Inflammatory macrophage (primary cell): ENCODE data around the gene ZFYVE28.

Experiments
- DNase-seq, 2 donors: peaks; one replicate each; pipeline ENCODE4 v3.0.0-alpha.2; 2020 to 2022

Gene ZFYVE28

DNA sequence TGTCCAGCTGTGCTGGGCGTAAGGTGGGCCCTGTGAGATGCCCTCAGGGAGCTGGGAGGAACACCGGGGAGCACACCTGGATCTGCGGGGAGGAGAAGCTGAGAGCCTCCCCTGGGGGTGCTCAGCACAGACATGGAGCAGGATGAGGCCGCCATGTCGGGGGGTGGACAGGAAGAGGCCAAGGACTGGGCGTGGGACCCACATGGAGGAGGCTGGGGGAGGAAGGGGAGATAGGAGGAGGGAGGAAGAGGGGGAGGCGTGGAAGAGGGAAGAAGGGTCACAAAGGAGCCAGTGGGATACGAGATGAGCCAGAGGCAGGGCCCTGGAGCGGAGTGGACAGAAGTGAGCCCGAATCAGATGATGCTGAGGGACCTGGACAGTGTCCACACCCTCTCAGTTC lies 66.3 kb downstream of the ZFYVE28 start:
- no peak for DNase-seq

DNA sequence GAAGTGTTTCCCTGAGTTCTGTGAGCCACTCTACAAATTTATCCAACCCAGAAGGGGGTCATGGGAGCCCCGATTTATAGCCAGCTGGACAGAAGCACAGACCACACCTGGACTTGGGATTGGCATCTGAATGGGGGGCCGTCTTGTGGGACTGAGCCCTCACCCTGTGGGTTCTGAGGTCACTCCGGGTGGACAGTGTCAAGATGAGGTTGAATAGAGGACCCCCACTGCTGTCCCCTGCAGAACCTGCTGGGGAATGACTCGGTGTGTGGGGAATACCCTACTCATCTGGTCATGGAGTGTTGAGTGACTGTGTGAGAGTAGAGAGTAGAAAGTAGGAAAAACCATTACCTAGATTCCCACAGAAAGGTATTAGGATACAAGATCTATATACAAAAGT lies 67.5 kb downstream of the ZFYVE28 start:
- DNase-seq: no peak

DNA sequence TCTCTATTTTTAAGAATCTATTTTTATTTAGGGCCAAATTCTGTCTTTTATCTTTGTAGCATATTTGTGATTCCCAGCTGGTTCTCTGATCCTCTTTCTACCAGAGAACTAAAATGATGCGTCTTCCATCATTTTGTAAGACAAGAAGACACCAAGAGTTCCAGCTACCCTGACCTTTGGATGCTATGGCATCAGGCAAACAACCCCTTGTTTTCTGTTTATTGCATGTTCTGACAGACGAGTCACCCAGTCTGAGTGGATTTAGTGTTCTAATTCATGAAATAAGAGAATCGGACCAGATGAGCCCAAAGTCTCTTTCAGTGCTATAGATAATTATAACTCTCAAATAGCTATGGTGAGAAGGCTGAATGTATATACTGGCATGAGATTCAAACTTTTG lies 69.7 kb downstream of the ZFYVE28 start:
- DNase-seq: no peak

DNA sequence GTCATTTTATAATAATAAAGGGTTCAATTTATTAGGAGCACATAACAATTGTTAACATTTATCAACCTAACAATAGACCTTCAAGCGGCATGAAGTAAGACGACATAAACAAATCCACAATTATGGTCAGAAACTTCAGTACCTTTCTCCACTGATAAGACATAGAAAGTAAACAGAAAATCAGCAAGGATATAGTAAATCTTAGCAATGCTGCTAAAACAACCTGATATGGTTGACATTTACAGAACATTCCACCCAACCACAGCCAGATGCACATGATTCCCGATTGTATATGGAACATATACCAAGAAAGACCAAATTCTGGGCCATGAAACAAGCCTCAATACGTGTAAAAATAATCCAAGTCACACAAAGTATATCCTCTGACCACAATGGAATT lies 71.3 kb downstream of the ZFYVE28 start:
- no peak for DNase-seq

DNA sequence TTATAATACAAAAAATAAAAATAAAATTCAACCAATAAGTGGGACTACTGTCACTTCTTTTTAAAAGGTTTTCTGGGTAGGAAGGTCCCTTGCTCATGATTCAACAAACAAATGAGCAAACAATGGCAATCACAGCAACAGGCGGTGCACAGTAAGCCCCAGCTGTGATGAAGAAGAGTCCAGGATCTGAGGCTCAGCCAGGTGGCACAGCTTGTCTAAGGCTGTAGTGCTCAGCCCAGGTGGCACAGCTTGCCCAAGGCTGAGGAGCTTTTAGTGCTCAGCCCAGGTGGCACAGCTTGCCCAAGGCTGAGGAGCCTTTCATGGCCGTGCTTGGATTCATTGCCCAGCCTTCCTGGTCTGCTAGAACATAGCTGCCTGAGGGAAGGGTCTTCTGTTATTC lies 75.0 kb downstream of the ZFYVE28 start:
- DNase-seq: no peak

DNA sequence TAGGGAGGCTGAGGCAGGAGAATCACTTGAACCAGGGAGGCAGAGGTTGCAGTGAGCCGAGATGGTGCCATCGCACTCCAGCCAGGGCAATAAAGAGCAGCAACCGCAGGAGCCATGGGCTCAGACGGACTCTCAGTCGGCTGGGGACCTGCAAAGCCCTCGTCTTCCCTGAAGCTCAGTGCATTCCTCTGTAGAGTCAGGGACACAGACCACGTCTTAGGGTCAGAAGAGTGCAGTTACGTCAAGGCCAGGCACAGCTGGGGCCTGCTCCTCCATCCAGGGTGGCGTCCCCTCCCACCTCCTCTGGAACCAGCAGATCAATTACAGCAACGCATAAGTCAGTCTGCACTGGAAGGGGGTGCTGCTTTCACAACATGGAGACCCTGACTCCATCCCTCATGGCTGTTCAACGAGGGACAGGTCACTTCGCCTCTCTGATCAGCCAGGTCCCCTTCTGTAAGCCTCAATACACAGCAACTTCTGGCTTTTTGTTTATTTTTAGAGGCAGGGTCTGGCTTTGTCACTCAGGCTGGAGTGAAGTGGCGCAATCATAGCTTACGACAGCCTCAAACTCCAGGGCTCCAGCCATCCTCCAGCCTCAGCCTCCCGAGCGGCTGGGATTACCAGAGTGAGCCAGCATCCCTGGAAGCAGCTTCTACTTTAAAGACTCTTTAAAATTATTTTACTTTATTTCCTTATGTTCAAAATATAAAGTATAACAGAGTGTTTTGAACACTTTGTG lies 76.4 kb downstream of the ZFYVE28 start:
- no peak for DNase-seq

DNA sequence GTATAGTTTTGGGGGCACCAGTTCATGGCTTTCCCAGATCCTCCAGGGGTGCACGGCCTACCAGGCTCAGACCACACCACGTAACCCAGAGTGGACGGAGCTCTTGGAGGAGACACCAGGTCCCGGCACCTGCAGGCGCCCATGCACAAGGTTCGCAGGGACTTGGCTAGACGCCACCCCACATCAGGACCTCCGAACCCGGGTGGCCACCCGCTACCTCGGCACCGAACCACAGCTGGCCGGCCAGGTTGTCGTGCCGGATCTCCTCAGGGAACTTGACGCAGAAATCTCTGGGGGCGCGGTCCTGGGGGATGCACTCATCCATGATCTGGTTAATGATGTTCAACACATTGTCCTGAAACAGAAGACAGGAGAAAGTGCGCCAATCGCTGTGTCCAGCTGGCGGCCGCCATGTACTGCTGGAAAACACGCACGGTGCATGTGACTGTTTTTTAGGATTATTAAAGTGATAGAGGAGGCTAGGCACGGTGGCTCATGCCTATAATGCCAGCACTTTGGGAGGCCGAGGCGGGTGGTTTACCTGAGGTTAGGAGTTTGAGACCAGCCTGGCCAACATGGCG lies 77.1 kb downstream of the ZFYVE28 start:
- no peak for DNase-seq

DNA sequence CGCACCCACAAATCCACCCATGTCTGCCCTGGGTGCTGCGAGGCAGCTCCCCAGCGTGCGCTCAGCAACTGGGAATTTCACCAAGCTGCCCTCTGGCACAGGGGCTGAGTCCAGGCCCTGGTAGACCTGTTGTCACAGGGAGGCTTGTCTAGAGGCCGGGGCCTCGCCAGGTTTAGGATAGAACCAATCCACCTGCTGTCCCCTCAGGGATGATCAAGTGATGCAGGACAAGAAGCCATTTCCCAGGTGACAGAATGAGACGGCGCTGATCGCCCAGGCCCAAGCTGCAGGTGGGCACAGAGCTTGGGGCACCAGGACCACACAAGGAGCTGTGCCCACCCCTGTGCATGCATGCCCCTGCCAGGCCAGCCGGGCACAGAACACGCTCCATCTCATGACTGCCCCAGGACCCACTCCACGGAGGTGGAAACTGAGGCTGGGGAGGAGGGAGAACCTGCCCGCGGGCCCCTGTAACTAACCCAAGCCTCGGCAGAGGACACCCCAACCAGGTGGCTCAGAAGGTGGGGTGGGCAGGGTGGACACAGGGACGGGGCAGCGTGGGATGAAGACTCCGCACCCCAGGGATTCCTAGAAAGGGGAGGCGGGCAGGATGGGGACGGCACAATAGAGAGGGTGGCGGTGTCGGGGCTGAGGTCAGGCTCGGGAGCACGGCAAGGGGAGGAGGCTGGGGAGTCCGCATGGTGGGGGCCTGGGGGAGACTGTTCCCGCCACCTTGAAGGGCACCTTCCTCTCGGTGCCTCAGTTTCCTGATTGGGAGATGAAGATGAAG lies 78.0 kb downstream of the ZFYVE28 start:
- DNase-seq: no peak

DNA sequence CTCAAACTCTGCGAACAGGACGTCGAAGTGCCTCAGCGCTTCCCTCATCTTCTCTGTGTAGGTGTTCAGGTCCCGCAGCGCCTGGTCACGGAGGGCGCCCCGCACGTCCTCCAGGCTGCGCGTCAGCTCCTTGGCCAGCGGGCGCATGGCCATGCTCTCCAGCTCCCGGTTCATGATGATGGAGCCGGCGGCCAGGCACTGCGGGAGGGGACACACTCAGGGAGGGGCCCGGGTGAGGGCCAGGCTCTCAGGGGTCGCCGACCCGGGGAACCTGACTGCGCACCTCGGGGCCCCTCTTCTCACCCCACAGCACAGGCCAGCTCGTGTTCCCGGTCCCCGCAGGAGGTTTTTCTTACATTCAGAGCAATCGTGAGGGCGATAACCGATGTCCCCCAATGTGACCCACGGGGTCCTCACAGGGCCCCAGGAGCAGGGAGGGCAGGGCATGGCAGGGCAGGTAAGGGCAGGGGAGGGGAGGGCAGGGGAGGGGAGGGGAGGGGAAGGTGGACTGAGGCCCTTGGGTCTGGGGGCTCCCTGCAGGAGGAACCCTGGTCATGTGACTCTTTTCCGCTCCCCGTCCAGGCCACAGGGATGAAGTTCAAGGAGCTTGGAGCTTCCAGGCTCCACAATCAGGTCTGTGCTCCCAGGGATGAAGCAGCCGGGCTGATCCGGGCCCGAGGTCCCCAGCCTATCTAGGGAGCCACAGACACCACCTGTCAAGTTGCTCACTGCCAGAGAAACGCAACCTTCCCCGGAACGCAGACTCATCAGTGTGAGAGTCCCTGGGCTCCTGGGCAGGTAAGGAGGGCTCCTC lies 78.8 kb downstream of the ZFYVE28 start:
- DNase-seq: no peak

DNA sequence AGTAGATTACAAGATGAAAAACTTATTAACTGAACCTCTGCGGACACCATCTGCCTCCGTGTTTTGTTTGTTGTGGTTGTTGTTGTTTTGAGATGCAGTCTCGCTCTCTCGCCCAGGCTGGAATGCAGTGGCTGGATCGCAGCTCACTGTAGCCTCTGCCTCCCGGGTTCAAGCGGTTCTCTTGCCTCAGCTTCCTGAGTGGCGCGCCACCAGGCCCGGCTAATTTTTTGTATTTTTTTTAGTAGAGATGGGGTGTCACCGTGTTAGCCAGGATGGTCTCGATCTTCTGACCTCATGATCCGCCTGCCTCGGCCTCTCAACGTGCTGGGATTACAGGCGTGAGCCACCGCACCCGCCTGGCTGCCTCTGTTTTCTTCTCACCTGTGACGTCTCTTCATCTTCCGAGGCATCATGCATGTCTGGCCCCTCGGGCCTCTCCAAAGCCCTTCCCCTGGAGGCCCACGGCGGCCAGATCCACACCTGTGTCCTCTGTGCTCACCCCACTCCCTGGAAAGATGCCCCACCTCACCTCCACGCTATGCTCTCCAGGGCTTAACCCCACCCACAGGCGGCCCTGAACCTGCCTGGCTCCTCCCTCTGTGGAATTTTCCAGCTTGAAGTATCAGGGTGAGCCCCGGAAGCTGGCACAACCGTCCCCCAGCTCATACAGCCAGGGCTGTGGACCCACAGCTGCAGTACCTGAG lies 79.5 kb downstream of the ZFYVE28 start:
- no peak for DNase-seq

DNA sequence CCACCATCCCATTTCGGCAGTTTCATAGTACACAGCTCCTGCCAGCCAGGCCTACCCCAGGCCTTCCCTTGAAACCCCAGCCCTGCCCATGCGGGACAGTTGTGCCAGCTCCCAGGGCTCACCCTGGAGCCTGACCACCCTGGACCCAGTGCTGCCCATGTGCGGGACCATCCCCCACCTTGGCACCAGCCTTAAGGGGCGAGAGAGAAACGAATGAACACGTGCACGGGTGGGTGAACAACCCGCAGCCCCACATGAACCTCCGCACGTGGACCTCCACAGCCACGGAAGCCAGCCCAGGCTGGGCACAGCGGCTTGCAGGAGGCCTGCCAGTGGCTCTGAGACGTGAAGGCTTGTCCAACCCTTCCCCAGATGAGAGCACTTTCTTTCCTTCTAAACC lies 80.5 kb downstream of the ZFYVE28 start:
- no peak for DNase-seq

DNA sequence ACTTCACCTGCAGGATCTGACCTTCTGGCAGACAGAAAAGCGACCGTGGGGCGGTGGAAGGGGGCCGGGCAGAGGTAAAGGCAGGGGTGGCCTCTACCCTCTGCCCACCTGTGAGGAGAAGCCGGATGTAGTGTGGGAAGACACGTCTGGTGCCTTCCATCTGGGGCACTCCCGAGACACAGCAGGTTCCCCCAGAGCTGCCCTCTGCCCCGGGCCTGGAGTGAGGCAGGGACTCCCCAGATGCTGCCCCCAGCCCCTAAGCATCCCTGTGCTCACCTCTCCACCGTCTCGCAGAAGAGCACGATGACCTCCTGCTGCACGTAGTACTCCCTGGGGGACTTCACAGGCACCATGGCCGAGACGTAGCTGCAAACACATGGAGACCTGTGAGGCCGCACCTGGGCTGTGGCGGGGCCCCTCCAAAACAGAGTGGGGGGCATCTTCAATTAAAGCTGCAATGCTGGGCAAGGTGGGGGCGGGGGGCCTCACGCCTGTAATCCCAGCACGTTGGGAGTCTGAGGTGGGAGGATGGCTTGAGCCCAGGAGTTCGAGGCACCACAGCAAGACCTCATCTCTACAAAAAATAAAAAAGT lies 81.2 kb downstream of the ZFYVE28 start:
- DNase-seq: no peak

DNA sequence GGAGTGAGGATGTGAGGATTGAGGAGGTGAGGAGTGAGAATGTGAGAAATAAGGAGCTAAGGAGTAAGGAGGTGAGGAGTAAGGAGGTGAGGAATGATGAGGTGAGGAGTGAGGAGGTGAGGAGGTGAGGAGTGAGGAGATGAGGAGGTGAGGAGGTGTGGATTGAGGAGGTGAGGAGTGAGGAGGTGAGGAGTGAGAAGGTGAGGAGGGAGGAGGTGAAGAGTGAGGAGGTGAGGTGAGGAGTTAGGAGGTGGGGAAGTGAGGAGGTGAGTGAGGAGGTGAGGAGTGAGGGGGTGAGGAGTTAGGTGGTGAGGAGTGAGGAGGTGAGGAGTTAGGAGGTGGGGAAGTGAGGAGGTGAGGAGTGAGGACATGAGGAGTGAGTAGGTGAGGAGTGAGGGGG lies 81.8 kb downstream of the ZFYVE28 start:
- DNase-seq: no peak

DNA sequence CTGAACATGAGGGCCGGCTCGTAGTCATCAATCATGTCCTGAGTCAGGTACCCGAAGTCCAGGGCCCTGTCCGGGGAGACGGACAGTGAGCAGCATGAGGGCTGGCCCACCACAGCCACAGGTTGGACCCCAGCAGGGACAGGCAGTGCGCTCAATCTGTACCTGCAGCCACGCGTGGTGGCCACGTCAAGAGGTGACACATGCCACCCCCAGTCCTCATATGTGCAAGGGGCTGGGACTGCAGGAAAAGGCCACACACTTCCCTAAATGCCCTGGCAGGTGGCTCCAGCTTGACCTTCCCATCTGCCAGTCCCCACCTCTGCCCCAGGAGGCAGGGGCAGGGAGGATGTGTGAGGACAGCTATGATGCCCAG lies 82.7 kb downstream of the ZFYVE28 start:
- DNase-seq: no peak

DNA sequence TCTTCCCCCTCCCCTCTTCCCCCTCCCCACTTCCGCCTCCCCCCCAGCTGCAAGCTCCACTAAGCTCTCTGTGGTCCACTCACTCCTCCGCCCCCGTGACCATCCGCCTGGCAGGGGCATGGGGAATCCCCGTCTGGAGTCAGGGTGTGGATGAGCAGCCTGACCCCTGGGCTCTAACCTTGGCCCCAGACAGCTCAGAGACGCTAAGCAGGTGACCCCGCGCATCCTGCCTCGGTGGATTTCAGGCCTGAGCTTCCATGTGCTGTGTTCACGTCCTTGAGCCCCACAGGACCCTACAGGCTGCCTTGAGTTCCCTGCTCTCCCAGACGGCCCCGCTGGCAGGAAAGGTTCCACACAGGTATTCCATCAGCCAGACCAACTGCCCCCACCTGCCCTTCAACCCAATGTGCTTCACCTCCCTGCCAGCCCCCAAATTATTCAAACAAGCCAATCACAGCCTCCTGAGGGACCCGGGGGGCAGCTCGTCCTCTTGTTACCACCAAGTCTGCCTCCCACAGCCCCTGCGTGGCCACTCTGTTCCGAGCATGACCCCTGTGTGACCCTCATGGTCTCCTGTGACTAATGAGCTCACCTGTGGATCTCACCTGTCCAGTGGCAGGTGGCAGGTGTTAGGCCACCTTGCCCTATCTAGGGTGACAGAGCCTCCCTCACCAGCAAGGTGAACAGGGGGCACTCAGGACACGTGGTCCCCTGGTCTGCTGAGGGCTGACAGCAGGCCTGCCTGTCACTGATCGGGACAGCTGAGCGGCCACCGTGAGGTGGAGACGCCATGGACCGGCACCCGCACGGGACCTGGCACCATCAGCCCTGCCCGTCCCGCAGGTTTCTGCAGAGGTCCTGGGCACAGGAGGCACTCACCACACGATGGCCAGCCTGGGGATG lies 83.4 kb downstream of the ZFYVE28 start:
- no peak for DNase-seq

DNA sequence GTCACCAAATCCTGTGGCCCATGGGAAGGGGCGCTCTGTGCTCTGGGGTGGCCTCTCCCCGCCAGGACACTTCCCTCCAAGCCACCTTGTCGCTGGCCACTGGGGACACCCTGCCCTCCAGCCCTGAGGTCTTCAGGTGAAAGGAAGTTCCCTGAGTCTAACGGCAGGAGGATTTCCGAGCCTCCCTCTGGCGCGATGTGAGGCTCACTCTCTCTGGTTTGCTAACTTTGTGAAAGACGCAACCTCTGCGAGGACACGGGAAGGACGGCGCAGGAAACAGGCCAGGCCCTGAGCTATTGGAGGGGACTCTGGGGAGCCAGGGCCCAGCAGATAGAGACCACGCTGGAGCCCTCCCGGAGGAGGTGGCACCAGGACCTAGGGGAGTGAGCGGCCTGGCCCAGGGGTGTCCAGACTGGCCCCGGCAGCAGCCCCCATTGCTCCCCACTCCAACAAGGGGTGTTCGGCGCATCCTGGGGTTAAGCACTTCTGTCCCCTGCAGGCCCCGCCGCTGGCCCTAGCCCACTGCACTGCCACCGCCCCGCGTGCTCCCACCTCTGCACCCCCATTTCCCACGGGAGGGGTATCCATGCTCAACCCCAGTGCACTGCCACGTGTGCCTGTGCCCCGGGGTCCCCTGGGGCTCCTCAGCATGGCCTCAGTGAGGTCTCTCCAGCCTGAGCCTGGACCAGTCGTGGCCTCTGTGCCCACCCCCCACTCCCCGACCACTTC lies 84.4 kb downstream of the ZFYVE28 start:
- DNase-seq: no peak

DNA sequence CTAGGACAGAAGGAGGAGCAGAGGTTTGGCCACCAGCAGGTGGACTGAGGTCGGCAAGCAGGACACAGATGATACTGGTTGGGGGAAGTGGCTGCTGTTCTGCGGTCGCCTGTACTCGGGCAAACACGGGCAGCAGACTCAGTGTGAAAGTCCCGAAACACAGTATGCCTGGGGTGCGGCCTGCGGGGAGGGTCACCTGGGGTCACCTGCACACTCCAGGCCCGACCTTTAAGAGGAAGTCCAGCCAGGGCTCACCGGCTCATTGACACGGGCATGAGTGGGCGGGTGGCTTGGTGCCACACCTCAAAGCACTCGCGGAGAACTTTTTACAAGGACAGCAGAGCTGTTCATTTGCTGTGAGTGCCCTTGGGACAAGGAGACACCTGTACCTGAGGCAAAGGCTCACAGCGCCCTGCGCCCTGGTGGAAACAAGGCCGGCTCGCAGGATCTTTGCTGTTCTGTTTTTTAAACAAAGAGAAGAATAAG lies 85.0 kb downstream of the ZFYVE28 start:
- no peak for DNase-seq

DNA sequence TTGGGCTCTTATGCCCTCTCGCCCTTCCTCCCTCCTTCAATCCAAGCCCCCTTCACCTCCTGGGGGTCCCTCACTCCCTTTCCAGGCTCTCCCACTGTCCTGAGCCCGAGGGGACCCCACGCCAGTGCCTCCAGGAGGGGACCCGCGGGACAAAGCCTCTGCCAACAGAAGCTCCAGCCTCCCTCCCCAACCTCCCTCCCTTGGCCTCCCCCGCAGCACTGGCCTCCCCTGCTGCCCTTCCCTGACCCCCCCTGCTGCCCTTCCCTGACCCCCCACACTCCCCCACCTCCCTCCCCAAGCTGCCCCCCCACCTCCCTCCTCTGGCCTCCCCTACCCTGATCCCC lies 85.5 kb downstream of the ZFYVE28 start:
- no peak for DNase-seq

DNA sequence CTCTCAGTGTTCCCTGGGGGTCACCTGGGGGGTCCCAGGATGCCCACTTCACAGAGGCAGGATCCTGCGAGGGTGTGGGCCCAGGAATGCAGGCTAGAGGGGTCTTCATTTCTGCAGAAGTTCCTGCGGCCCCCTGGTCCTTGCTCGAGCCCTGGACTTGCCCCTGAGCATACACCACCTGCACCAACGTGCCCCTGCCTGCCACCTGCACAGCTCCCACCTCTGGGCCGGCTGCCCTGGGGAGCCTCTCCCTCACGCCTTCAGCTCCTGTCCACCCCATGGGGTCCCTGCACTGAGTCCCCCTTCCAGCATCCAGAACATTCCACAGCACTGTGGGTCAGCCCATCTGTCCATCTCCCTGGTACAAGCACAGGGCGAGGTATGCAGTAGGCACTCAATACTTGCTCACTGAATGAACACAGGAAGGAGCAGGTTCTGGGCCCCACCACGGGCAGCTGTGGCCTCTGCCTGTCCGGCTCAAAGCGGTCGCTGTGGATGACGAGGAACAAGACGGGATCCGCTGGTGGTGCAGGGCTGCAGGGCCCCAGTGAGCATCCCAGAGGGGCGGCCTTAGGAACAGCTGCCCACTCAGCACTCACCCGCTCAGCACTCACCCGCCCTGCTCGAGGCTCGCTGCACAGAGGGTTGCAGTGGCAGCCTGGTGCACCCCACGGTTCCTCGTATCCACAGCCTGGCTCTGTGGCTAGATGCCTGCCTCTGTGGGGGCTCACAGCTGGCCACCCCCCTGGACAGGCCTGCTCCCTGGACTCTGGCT lies 86.1 kb downstream of the ZFYVE28 start:
- no peak for DNase-seq
